Neural progenitor cell (in vitro differentiated cells): ENCODE data around the gene PGAP3.
"Not testable (repeated sequence)": the region's sequence is repeated elsewhere in the genome, so short reads cannot be mapped to it uniquely, and the experiment has no call there.

Experiments used
- CTCF ChIP-seq: fragments of 200-600 bp; sonication (generic); IDR thresholded peaks from 2 replicates; pipeline ENCODE4 v1.5.1; 2017; ENCODE audit warnings: antibody characterized with exemption, mild to moderate bottlenecking
- EZH2 ChIP-seq: fragments of 200-600 bp; sonication (generic); IDR thresholded peaks from 2 replicates; pipeline ENCODE4 v1.6.1; 2017; ENCODE audit warnings: antibody characterized with exemption, mild to moderate bottlenecking, moderate library complexity
- EZH2phosphoT487 ChIP-seq: fragments of 200-600 bp; sonication (generic); IDR thresholded peaks from 2 replicates; pipeline ENCODE4 v1.6.1; 2017; ENCODE audit warnings: antibody characterized with exemption

- TF ChIP-seq CTCF, EZH2, EZH2phosphoT487: not testable (repeated sequence)
Observed at GRCh38 chr17:39711071-39711470, 23.2 kb upstream of the PGAP3 start.
